OCI-LY7 (cell line): ENCODE results near the gene ZBTB32.

Experiments used
- CTCF ChIP-seq: fragments of 200-600 bp; sonication (generic); conservative IDR thresholded peaks from 2 replicates; pipeline ENCODE4 v1.5.1; 2014; ENCODE audit warnings: mild to moderate bottlenecking, antibody characterized with exemption, low read length, moderate library complexity, mixed read lengths
- EZH2phosphoT487 ChIP-seq: fragments of 200-600 bp; sonication (generic); IDR thresholded peaks from 2 replicates; pipeline ENCODE4 v1.6.1; 2018; ENCODE audit warnings: low read depth, borderline replicate concordance, mild to moderate bottlenecking, mixed run types, antibody characterized with exemption, low read length, moderate library complexity, mixed read lengths

- TF ChIP-seq CTCF (no peak), EZH2phosphoT487 (no peak)
Measured at GRCh38 chr19:35661995-35662340, 42.4 kb upstream of the ZBTB32 start.
